ENCODE results near the gene GABBR2. TPM values are rescaled to one million over a fixed set of nuclear protein-coding genes. Genes with fewer than 3 reads are reported as not detected.

GABBR2 gene
- total and polyA plus RNA-seq, 9 of the 15 experiments (the other 6 are each of a cell fraction or from before 2014, with no cell fraction given), result 0.15 to 1.9 (median 0.32) TPM

- TF ChIP-seq ZBTB11 (CRISPR knock-in tag; IDR thresholded peaks at IDR 0.05), result no peak
- no peak for TF ChIP-seq ARID3A (IDR thresholded peaks at IDR 0.05; ENCODE audit: borderline replicate concordance, low read depth, low read length)
- TF ChIP-seq ZNF77 (CRISPR knock-in tag; IDR thresholded peaks at IDR 0.05), result no peak
- TF ChIP-seq ZFX (CRISPR knock-in tag; IDR thresholded peaks at IDR 0.05), result no peak
- no peak for TF ChIP-seq L3MBTL2 (IDR thresholded peaks at IDR 0.05)
- no peak for TF ChIP-seq ZNF449 (CRISPR knock-in tag; IDR thresholded peaks at IDR 0.05)
- no peak for TF ChIP-seq EHMT2 (IDR thresholded peaks at IDR 0.05)
- TF ChIP-seq CXXC5 (CRISPR knock-in tag; IDR thresholded peaks at IDR 0.05), result no peak; the same call in 1 of the 2 replicates
- TF ChIP-seq NCOA2 (IDR thresholded peaks at IDR 0.05; ENCODE audit: partially characterized antibody in 2 of 2), result no peak
- no peak for TF ChIP-seq HMGXB4 (CRISPR knock-in tag; IDR thresholded peaks at IDR 0.05)
- no peak for TF ChIP-seq GATAD2A (IDR thresholded peaks at IDR 0.05)
- TF ChIP-seq SIRT6 (IDR thresholded peaks at IDR 0.05; ENCODE audit: low read depth, low read length), result no peak
- TF ChIP-seq RBM22 (IDR thresholded peaks at IDR 0.05; ENCODE audit: low read depth, low read length, poor library complexity, severe bottlenecking), result no peak
- no peak for TF ChIP-seq CREBBP (IDR thresholded peaks at IDR 0.05; ENCODE audit: low read depth, low read length)
- peak; percentile 79 for TF ChIP-seq NFRKB (IDR thresholded peaks at IDR 0.05; ENCODE audit: low read depth)
- no peak for TF ChIP-seq HIVEP1 (CRISPR knock-in tag; IDR thresholded peaks at IDR 0.05)
- no peak for TF ChIP-seq PPARD (CRISPR knock-in tag; IDR thresholded peaks at IDR 0.05)
- TF ChIP-seq ZBED1 (IDR thresholded peaks at IDR 0.05), result no peak
- TF ChIP-seq ZC3H4 (CRISPR knock-in tag; IDR thresholded peaks at IDR 0.05; ENCODE audit: borderline replicate concordance), result no peak
- TF ChIP-seq MXD1 (CRISPR knock-in tag; IDR thresholded peaks at IDR 0.05; ENCODE audit: borderline replicate concordance, poor library complexity, severe bottlenecking), result no peak
These were observed 366.5 kb downstream of the GABBR2 start (continued) for GRCh38 chr9:98342098-98342819.

Data from K562 (cell line).